H1 (cell line): ENCODE results near the gene NPTX1. TPM values are rescaled to one million over a fixed set of nuclear protein-coding genes. Genes with fewer than 3 reads are reported as not detected.

ENCODE experiments used
- CTCF ChIA-PET: fragments of 300-600 bp; sonication (Branson Sonifier 250); formaldehyde crosslinking; loops from one replicate; lab custom pipeline; 2021; ENCODE audit not compliant: partially characterized antibody; lab: Charles Lee
- POLR2A ChIA-PET: fragments of 300-600 bp; sonication (Branson Sonifier 250); formaldehyde crosslinking; loops from one replicate; lab custom pipeline; 2021; ENCODE audit warnings: inconsistent platforms; ENCODE audit not compliant: partially characterized antibody; lab: Charles Lee
- DNase-seq, 2 experiments: peaks; one replicate each; pipeline versions ENCODE4 v3.0.0 to v3.0.0-alpha.2; 2010 to 2022; ENCODE audit warnings: low spot score in 2 of 2, low read depth in 1 of 2, mixed read lengths in 1 of 2
- FAIRE-seq: peaks from 2 replicates; lab custom pipeline; 2011; peaks lifted over from hg19 to GRCh38; lab: Jason Lieb, UNC
- H2AFZ ChIP-seq: 2 replicates; pipeline ENCODE4 v1.8.1; 2012; ENCODE audit warnings: low read length, inconsistent platforms
- H2AK5ac ChIP-seq: 2 replicates; pipeline ENCODE4 v1.6.1; 2013; ENCODE audit warnings: low read depth, low read length
- H2BK120ac ChIP-seq: replicated peaks from 2 replicates; pipeline ENCODE3; 2013; ENCODE audit warnings: low read depth, low read length, inconsistent platforms
- H2BK12ac ChIP-seq: 2 replicates; pipeline ENCODE4 v1.6.1; 2013; ENCODE audit warnings: low read depth, low read length
- H2BK15ac ChIP-seq: 2 replicates; pipeline ENCODE4 v1.6.1; 2013; ENCODE audit warnings: low read length
- H2BK20ac ChIP-seq: 2 replicates; pipeline ENCODE4 v1.6.1; 2013; ENCODE audit warnings: low read length
- H2BK5ac ChIP-seq: 2 replicates; pipeline ENCODE4 v1.6.1; 2013; ENCODE audit warnings: low read depth, low read length
- H3K14ac ChIP-seq: 2 replicates; pipeline ENCODE4 v1.6.1; 2013; ENCODE audit warnings: inconsistent platforms; ENCODE audit not compliant: insufficient read length
- H3K18ac ChIP-seq: 2 replicates; pipeline ENCODE4 v1.6.1; 2013; ENCODE audit warnings: low read length; ENCODE audit errors: extremely low read depth
- H3K23ac ChIP-seq: 2 replicates; pipeline ENCODE4 v1.6.1; 2013; ENCODE audit warnings: inconsistent platforms; ENCODE audit not compliant: insufficient read length
- H3K23me2 ChIP-seq: 2 replicates; pipeline ENCODE4 v1.6.1; 2013; ENCODE audit warnings: low read depth, low read length
- H3K27ac ChIP-seq: 2 replicates; pipeline ENCODE4 v1.6.1; 2011; ENCODE audit warnings: low read depth, low read length, inconsistent platforms
- H3K27me3 ChIP-seq, 4 experiments: replicated peaks in 1 of 4; 1 replicate in 1 of 4; 2 replicates in 3 of 4; pipeline versions ENCODE4 v1.6.1 to v1.8.1; 2011 to 2013; ENCODE audit warnings: low read length in 3 of 4, mild to moderate bottlenecking in 3 of 4, inconsistent platforms in 2 of 4, mixed read lengths in 2 of 4, moderate library complexity in 1 of 4; ENCODE audit not compliant: control insufficient read depth in 3 of 4, insufficient read depth in 3 of 4; ENCODE audit errors: extremely low read depth in 1 of 4
- H3K36me3 ChIP-seq, 4 experiments: 2 replicates each; pipeline versions ENCODE4 v1.6.1 to v1.8.1; 2011 to 2013; ENCODE audit warnings: mild to moderate bottlenecking in 4 of 4, low read length in 3 of 4, moderate library complexity in 2 of 4, control low read depth in 1 of 4, inconsistent platforms in 1 of 4; ENCODE audit not compliant: insufficient read depth in 4 of 4, control insufficient read depth in 2 of 4
- H3K4ac ChIP-seq: replicated peaks from 2 replicates; pipeline ENCODE3; 2013; ENCODE audit warnings: low read length, low read depth, mixed read lengths, inconsistent platforms; ENCODE audit not compliant: insufficient read length
- H3K4me1 ChIP-seq, 4 experiments: replicated peaks in 1 of 4; 1 replicate in 1 of 4; 2 replicates in 3 of 4; pipeline versions ENCODE4 v1.6.1 to v1.8.1; 2011 to 2013; ENCODE audit warnings: low read length in 3 of 4, inconsistent platforms in 2 of 4, mixed read lengths in 1 of 4; ENCODE audit not compliant: insufficient read depth in 4 of 4, control insufficient read depth in 3 of 4
- H3K4me2 ChIP-seq, 2 experiments: 2 replicates each; pipeline versions ENCODE4 v1.6.1 to v1.8.1; 2011 to 2013; ENCODE audit warnings: low read depth in 2 of 2, low read length in 2 of 2, control low read depth in 1 of 2, inconsistent platforms in 1 of 2, mild to moderate bottlenecking in 1 of 2; ENCODE audit not compliant: insufficient read depth in 1 of 2
- H3K4me3 ChIP-seq, 4 experiments: fragments of 200-600, 300-600 bp in 1 of 4; sonication (generic), shearing (Covaris generic), sonication (Bioruptor Twin) in 1 of 4; 2 replicates each; pipeline versions ENCODE4 v1.5.1 to v1.8.1; 2011 to 2016; ENCODE audit warnings: low read length in 4 of 4, low read depth in 3 of 4, control low read depth in 2 of 4, inconsistent platforms in 2 of 4, mild to moderate bottlenecking in 2 of 4, mixed read lengths in 1 of 4, moderate library complexity in 1 of 4; ENCODE audit not compliant: insufficient read depth in 2 of 4; ENCODE audit errors: extremely low read depth in 1 of 4
- H3K56ac ChIP-seq: replicated peaks from 2 replicates; pipeline ENCODE3; 2013; ENCODE audit warnings: low read depth, mild to moderate bottlenecking, mixed read lengths, low read length, inconsistent platforms; ENCODE audit not compliant: insufficient read length
- H3K79me1 ChIP-seq: 2 replicates; pipeline ENCODE4 v1.6.1; 2013; ENCODE audit warnings: low read depth, low read length, control low read depth
- H3K79me2 ChIP-seq, 2 experiments: 2 replicates each; pipeline versions ENCODE4 v1.6.1 to v1.8.1; 2012 to 2013; ENCODE audit warnings: low read length in 2 of 2, mild to moderate bottlenecking in 2 of 2, inconsistent platforms in 1 of 2; ENCODE audit not compliant: insufficient read depth in 2 of 2, control insufficient read depth in 1 of 2
- H3K9ac ChIP-seq, 4 experiments: replicated peaks in 1 of 4; 1 replicate in 1 of 4; 2 replicates in 3 of 4; pipeline versions ENCODE4 v1.6.1 to v1.8.1; 2011 to 2013; ENCODE audit warnings: low read depth in 3 of 4, low read length in 3 of 4, control low read depth in 2 of 4, mild to moderate bottlenecking in 2 of 4, moderate library complexity in 2 of 4, inconsistent platforms in 1 of 4; ENCODE audit errors: extremely low read depth in 1 of 4
- H3K9me3 ChIP-seq, 2 experiments: 2 replicates each; pipeline versions ENCODE4 v1.6.1 to v1.8.1; 2012 to 2013; ENCODE audit warnings: mild to moderate bottlenecking in 2 of 2, moderate library complexity in 2 of 2, control low read depth in 1 of 2, inconsistent platforms in 1 of 2, low read depth in 1 of 2, low read length in 1 of 2, mixed read lengths in 1 of 2; ENCODE audit not compliant: insufficient read depth in 2 of 2
- H4K20me1 ChIP-seq, 2 experiments: replicated peaks in 1 of 2; 2 replicates each; pipeline versions ENCODE3 to v1.8.1; 2011 to 2013; ENCODE audit warnings: inconsistent platforms in 2 of 2, low read length in 2 of 2, mild to moderate bottlenecking in 1 of 2; ENCODE audit not compliant: insufficient read depth in 2 of 2, control insufficient read depth in 1 of 2
- H4K5ac ChIP-seq: 2 replicates; pipeline ENCODE4 v1.6.1; 2013; ENCODE audit warnings: low read length, low read depth, mixed read lengths, inconsistent platforms; ENCODE audit not compliant: insufficient read length
- H4K8ac ChIP-seq: 2 replicates; pipeline ENCODE4 v1.8.0; 2013; ENCODE audit warnings: mild to moderate bottlenecking, moderate library complexity, low read length, inconsistent platforms; ENCODE audit not compliant: insufficient read depth; ENCODE audit errors: extremely low read depth
- H4K91ac ChIP-seq: replicated peaks from 2 replicates; pipeline ENCODE3; 2013; ENCODE audit warnings: low read length, mixed read lengths, inconsistent platforms; ENCODE audit not compliant: insufficient read length
- BACH1 ChIP-seq: IDR thresholded peaks from 2 replicates; pipeline ENCODE4 v1.6.1; 2012; ENCODE audit warnings: low read length, improper control_type of control experiment
- BRCA1 ChIP-seq: IDR thresholded peaks from 2 replicates; pipeline ENCODE4 v1.6.1; 2012; ENCODE audit warnings: low read depth, low read length, improper control_type of control experiment
- CBX5 ChIP-seq: fragments of 300-800, 300-1000 bp; sonication (generic); IDR thresholded peaks from 2 replicates; pipeline ENCODE4 v1.7.1; 2016; ENCODE audit warnings: antibody characterized with exemption, low read length, low read depth
- CHD1 ChIP-seq: IDR thresholded peaks from 2 replicates; pipeline ENCODE4 v1.6.1; 2012; ENCODE audit warnings: low read depth, low read length, improper control_type of control experiment
- EP300 ChIP-seq, 2 experiments: IDR thresholded peaks; 1 replicate in 1 of 2; 2 replicates in 1 of 2; pipeline ENCODE4 v1.6.1; 2011 to 2012; ENCODE audit warnings: low read depth in 2 of 2, low read length in 2 of 2, mild to moderate bottlenecking in 2 of 2, borderline replicate concordance in 1 of 2, inconsistent platforms in 1 of 2, moderate library complexity in 1 of 2
- JUN ChIP-seq: IDR thresholded peaks from 2 replicates; pipeline ENCODE4 v1.6.1; 2011; ENCODE audit warnings: low read depth, mild to moderate bottlenecking, improper control_type of control experiment, low read length
- KDM1A ChIP-seq: fragments of 200-600, 300-600 bp; sonication (generic); IDR thresholded peaks from 2 replicates; pipeline ENCODE4 v1.7.1; 2016; ENCODE audit warnings: mild to moderate bottlenecking, low read length, borderline replicate concordance
- POLR2AphosphoS5 ChIP-seq: IDR thresholded peaks from 2 replicates; pipeline ENCODE4 v1.6.1; 2011; ENCODE audit warnings: low read depth, low read length
- RFX5 ChIP-seq: IDR thresholded peaks from 2 replicates; pipeline ENCODE4 v1.6.1; 2011; ENCODE audit warnings: low read depth, low read length, improper control_type of control experiment, borderline replicate concordance
- RXRA ChIP-seq: IDR thresholded peaks from 2 replicates; pipeline ENCODE4 v1.6.1; 2011; ENCODE audit warnings: low read depth, mild to moderate bottlenecking, low read length, moderate library complexity; ENCODE audit not compliant: insufficient read depth
- SP2 ChIP-seq: IDR thresholded peaks from 2 replicates; pipeline ENCODE4 v1.6.1; 2012; ENCODE audit warnings: mild to moderate bottlenecking, low read length, inconsistent platforms
- TEAD4 ChIP-seq: IDR thresholded peaks from 2 replicates; pipeline ENCODE4 v1.6.1; 2012; ENCODE audit warnings: low read depth, low read length, inconsistent platforms, mixed read lengths
- WGBS, 2 experiments: shearing (Covaris generic) in 1 of 2; methylation state at CpG; one replicate each; pipeline versions ENCODE4 v1.1.6 to v1.1.7; 2013 to 2015; ENCODE audit warnings: low lambda C conversion rate in 2 of 2, mixed read lengths in 2 of 2, inconsistent platforms in 1 of 2, low coverage in 1 of 2, missing lambda C conversion rate in 1 of 2; ENCODE audit not compliant: insufficient replicate concordance in 2 of 2, insufficient coverage in 1 of 2, insufficient read length in 1 of 2; ENCODE audit errors: extremely low coverage in 1 of 2, missing lambda C conversion rate in 1 of 2; 5-methylcytosine and 5-hydroxymethylcytosine counted together
- polyA plus RNA-seq, 7 experiments: library from polyadenylated mRNA; depleted of rRNA in 3 of 7; stranded (reverse) in 5 of 7; unstranded in 2 of 7; fragments of >200 nt in 5 of 7; fragments of 200-250 nt in 2 of 7; gene quantifications; 1 replicate in 5 of 7; 2 replicates in 1 of 7; 4 replicates in 1 of 7; pipeline versions ENCODE4 v1.2.1 to v1.2.3, GENCODE V29; 2011 to 2013; ENCODE audit warnings: missing spikeins in 2 of 7, mixed read lengths in 2 of 7
- total RNA-seq: library from RNA; stranded (reverse); fragmentation: NEBNext Ultra II Directional; extraction: Animal tissue kit (Norgen Biotek cat#: 25700); gene quantifications from 2 replicates; pipeline ENCODE4 v1.2.1, GENCODE V29; 2021
- TF ChIP-seq, protein P1 (sequence below): IDR thresholded peaks from 2 replicates; pipeline ENCODE4 v1.6.1; 2012; ENCODE audit warnings: inconsistent platforms
- TF ChIP-seq, protein P2 (sequence below): IDR thresholded peaks from 2 replicates; pipeline ENCODE4 v1.6.1; 2012; ENCODE audit warnings: inconsistent platforms

The NPTX1 gene
- total and polyA plus RNA-seq, 2 of the 8 experiments (the other 6 are each of a cell fraction or from before 2014, with no cell fraction given), result 12.0 to 17.9 TPM

DNA sequence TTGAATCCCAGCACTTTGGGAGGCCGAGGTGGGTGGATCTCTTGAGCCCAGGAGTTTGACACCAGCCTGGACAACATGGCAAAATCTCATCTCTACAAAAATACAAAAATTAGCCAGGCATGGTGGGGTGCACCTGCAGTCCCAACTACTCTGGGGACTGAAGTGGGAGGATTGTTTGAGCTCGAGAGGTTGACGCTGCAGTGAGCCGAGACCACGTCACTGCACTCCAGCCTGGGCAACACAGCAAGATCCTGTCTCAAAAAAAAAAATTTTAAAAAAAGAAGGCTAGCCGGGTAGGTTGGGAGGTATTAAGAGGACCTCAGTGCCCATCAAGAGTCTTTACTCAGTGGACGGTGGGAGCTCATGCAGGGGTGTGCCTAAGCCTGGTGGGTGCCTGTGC is 3.8 kb upstream of the NPTX1 start:
- Histone ChIP-seq H4K20me1 (peaks cover 0 to 7% of the 10 kb centered on the region in 2 experiments), H3K79me1 (no peaks in the 10 kb centered on the region), H2BK5ac (no peak overlapping the region), H3K27ac (no peak overlapping the region), H3K18ac (no peak overlapping the region), H3K4ac (no peak overlapping the region), H3K4me2 (no peak overlapping the region), H3K23me2 (peaks cover 15% of the 10 kb centered on the region), H3K4me3 (no peak overlapping the region), H2AFZ (no peak overlapping the region), H4K91ac (no peak overlapping the region), H2BK12ac (no peak overlapping the region), H3K4me1 (peaks cover 0 to 31% (median 10%) of the 10 kb centered on the region in 4 experiments; a peak in 5 of 7 replicates), H3K9ac (no peak overlapping the region), H3K9me3 (no peaks in the 10 kb centered on the region), H3K56ac (no peak overlapping the region), H2BK15ac (no peak overlapping the region), H3K79me2 (no peaks in the 10 kb centered on the region), H4K5ac (no peak overlapping the region), H3K27me3 (peaks cover 58 to 79% (median 74%) of the 10 kb centered on the region in 4 experiments), H3K23ac (no peak overlapping the region), H2AK5ac (no peak overlapping the region), H3K36me3 (peaks cover 0 to 7% (median 0%) of the 10 kb centered on the region in 4 experiments; a peak in 1 of 8 replicates), H2BK20ac (no peak overlapping the region), H3K14ac (no peak overlapping the region), H4K8ac (no peak overlapping the region), H2BK120ac (no peak overlapping the region)
- ChIA-PET POLR2A (interaction anchor here (1.5 kb wide), 1 partner anchor 12 kb away, joined by 5 read pairs; no protein-coding TSS in a partner anchor), CTCF (interaction anchor here (0.6 to 1.8 kb wide), 8 partner anchors 11 to 506 kb away, joined by 3 to 5 read pairs (median 3); no protein-coding TSS in a partner anchor)
- DNase-seq (no peak), FAIRE-seq (no peak)
- WGBS, 2 experiments, result 82% methylated on average over 7 of the region's 7 CpGs; no CpG with 5 or more reads in 1 of the 2 experiments
- TF ChIP-seq EP300 (IDR thresholded peaks at IDR 0.05; ENCODE audit: borderline replicate concordance in 1 of 2, low read depth in 2 of 2, low read length in 2 of 2) (no peak), SP2 (no peak), POLR2AphosphoS5 (no peak), CHD1 (no peak), JUN (no peak), BACH1 (no peak), CBX5 (no peak), RXRA (no peak), KDM1A (no peak), BRCA1 (no peak), TEAD4 (no peak), RFX5 (no peak)
- TF ChIP-seq, protein P1, sequence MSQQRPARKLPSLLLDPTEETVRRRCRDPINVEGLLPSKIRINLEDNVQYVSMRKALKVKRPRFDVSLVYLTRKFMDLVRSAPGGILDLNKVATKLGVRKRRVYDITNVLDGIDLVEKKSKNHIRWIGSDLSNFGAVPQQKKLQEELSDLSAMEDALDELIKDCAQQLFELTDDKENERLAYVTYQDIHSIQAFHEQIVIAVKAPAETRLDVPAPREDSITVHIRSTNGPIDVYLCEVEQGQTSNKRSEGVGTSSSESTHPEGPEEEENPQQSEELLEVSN, result no peak
- TF ChIP-seq, protein P2, sequence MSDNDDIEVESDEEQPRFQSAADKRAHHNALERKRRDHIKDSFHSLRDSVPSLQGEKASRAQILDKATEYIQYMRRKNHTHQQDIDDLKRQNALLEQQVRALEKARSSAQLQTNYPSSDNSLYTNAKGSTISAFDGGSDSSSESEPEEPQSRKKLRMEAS, result no peak
